A549 (cell line): ENCODE results near the gene TIGD3. TPM values are rescaled to one million over a fixed set of nuclear protein-coding genes. Genes with fewer than 3 reads are reported as not detected.

Experiments used
- ATAC-seq, 2 experiments: fragments of 200-7000 bp in 1 of 2; fragments of >200 bp in 1 of 2; cut with Nextera tagmentation in 1 of 2; cut with Tn5 transposase in 1 of 2; 3 replicates each; pipeline versions ENCODE4 v1.8.0 to v1.9.1; 2018 to 2020; ENCODE audit warnings: mild to moderate bottlenecking in 1 of 2, moderate library complexity in 1 of 2
- CTCF ChIA-PET: fragments of 300-600 bp; sonication (Branson Sonifier 250); formaldehyde crosslinking; extraction: SDS; loops from one replicate; lab custom pipeline; 2021; ENCODE audit warnings: antibody characterized with exemption, inconsistent platforms; lab: Yijun Ruan, JAX
- POLR2A ChIA-PET: fragments of 350-600 bp; formaldehyde crosslinking; extraction: SDS; loops from one replicate; lab custom pipeline; 2021; ENCODE audit warnings: antibody characterized with exemption, inconsistent platforms; lab: Yijun Ruan, JAX
- DNase-seq, 2 experiments: peaks; one replicate each; pipeline versions ENCODE4 v3.0.0 to v3.0.0-alpha.2; 2011 to 2016; ENCODE audit warnings: low read depth in 1 of 2, low spot score in 1 of 2
- FAIRE-seq: peaks from 2 replicates; lab custom pipeline; 2011; peaks lifted over from hg19 to GRCh38; lab: Jason Lieb, UNC
- H3K27ac ChIP-seq, 2 experiments: fragments of >200 bp; sonication (Bioruptor Twin); formaldehyde crosslinking; 3 replicates each; pipeline ENCODE4 v1.5.1; 2016 to 2017
- H3K4me1 ChIP-seq: fragments of >200 bp; sonication (Bioruptor Twin); formaldehyde crosslinking; 3 replicates; pipeline ENCODE4 v1.6.1; 2016
- H3K4me2 ChIP-seq: fragments of >200 bp; sonication (Bioruptor Twin); formaldehyde crosslinking; 3 replicates; pipeline ENCODE4 v1.6.1; 2016
- H3K4me3 ChIP-seq: fragments of >200 bp; sonication (Bioruptor Twin); formaldehyde crosslinking; 3 replicates; pipeline ENCODE4 v1.5.1; 2016
- H3K9me3 ChIP-seq: fragments of >200 bp; sonication (Bioruptor Twin); formaldehyde crosslinking; 3 replicates; pipeline ENCODE4 v1.6.1; 2016
- BHLHE40 ChIP-seq: IDR thresholded peaks from 2 replicates; pipeline ENCODE4 v1.6.1; 2012; ENCODE audit warnings: low read depth, low read length, inconsistent platforms
- FOSL2 ChIP-seq, 2 experiments: fragments of 450-650 bp in 1 of 2; fragments of >200 bp in 1 of 2; sonication (Bioruptor Twin) in 1 of 2; formaldehyde crosslinking; IDR thresholded peaks; 2 replicates each; pipeline versions ENCODE4 v1.5.0 to v1.6.1; 2016 to 2020; ENCODE audit warnings: mild to moderate bottlenecking in 1 of 2, moderate library complexity in 1 of 2
- FOXS1 ChIP-seq: fragments of 250-450 bp; sonication (Bioruptor Pico); IDR thresholded peaks from 2 replicates; pipeline ENCODE4 v1.5.0; 2020; ENCODE audit warnings: mild to moderate bottlenecking, moderate library complexity
- HOXB13 ChIP-seq: fragments of 250-450 bp; sonication (Bioruptor Pico); IDR thresholded peaks from 2 replicates; pipeline ENCODE4 v1.5.0; 2020; ENCODE audit warnings: low read depth, mild to moderate bottlenecking, moderate library complexity
- JUN ChIP-seq, 2 experiments: fragments of >200 bp; sonication (Bioruptor Twin); formaldehyde crosslinking; IDR thresholded peaks; 2 replicates in 1 of 2; 3 replicates in 1 of 2; pipeline ENCODE4 v1.6.1; 2016 to 2017
- JUNB ChIP-seq: fragments of >200 bp; sonication (Bioruptor Twin); formaldehyde crosslinking; IDR thresholded peaks from 2 replicates; pipeline ENCODE4 v1.6.1; 2016
- KDM1A ChIP-seq: fragments of 200-600 bp; sonication (generic); IDR thresholded peaks from 2 replicates; pipeline ENCODE4 v1.6.1; 2016; ENCODE audit warnings: low read depth, mild to moderate bottlenecking
- KDM5A ChIP-seq: fragments of 200-600 bp; sonication (generic); IDR thresholded peaks from 2 replicates; pipeline ENCODE4 v1.6.1; 2016; ENCODE audit warnings: antibody characterized with exemption, mild to moderate bottlenecking
- MAFK ChIP-seq: fragments of 450-650 bp; IDR thresholded peaks from 2 replicates; pipeline ENCODE4 v1.6.1; 2014; ENCODE audit not compliant: partially characterized antibody
- MYC ChIP-seq: IDR thresholded peaks from 2 replicates; pipeline ENCODE4 v1.6.1; 2012; ENCODE audit warnings: mild to moderate bottlenecking, inconsistent platforms, low read length, improper control_type of control experiment, borderline replicate concordance
- NR3C1 ChIP-seq: fragments of >200 bp; sonication (Bioruptor Twin); formaldehyde crosslinking; IDR thresholded peaks from 3 replicates; pipeline ENCODE4 v1.6.1; 2017
- POLR2AphosphoS2 ChIP-seq: conservative IDR thresholded peaks from 2 replicates; pipeline ENCODE4 v1.6.1; 2012; ENCODE audit warnings: low read length, improper control_type of control experiment, inconsistent platforms
- ZNF302 ChIP-seq: fragments of 250-450 bp; sonication (Bioruptor Pico); IDR thresholded peaks from 2 replicates; pipeline ENCODE4 v1.9.0; 2021; ENCODE audit warnings: inconsistent platforms, mild to moderate bottlenecking, moderate library complexity
- ZSCAN20 ChIP-seq: fragments of 250-450 bp; sonication (Bioruptor Pico); IDR thresholded peaks from 2 replicates; pipeline ENCODE4 v1.8.0; 2022; ENCODE audit warnings: mild to moderate bottlenecking, moderate library complexity
- WGBS: methylation state at CpG from one replicate; pipeline ENCODE4 v1.1.6; 2017; ENCODE audit errors: missing lambda C conversion rate; 5-methylcytosine and 5-hydroxymethylcytosine counted together
- polyA plus RNA-seq, 4 experiments: library from polyadenylated mRNA; depleted of rRNA in 3 of 4; stranded (reverse); fragments of >200 nt; fragmentation: RNase III in 1 of 4; extraction: RNeasy Plus Mini Kit Qiagen cat#74134 plus additional on column Dnase treatment in 1 of 4; gene quantifications; 2 replicates in 3 of 4; 3 replicates in 1 of 4; pipeline ENCODE4 v1.2.3, GENCODE V29; 2011 to 2017
- TF ChIP-seq, protein P1 (sequence below): fragments of 200-600 bp; sonication (generic); IDR thresholded peaks from 2 replicates; pipeline ENCODE4 v1.6.1; 2016; ENCODE audit warnings: antibody characterized with exemption, mild to moderate bottlenecking, moderate library complexity
- TF ChIP-seq, protein P2 (sequence below): IDR thresholded peaks from 2 replicates; pipeline ENCODE4 v1.6.1; 2012
- TF ChIP-seq, protein P3 (sequence below): fragments of 250-450 bp; sonication (Bioruptor Pico); IDR thresholded peaks from 2 replicates; pipeline ENCODE4 v1.5.0; 2021; ENCODE audit warnings: mild to moderate bottlenecking, moderate library complexity, borderline replicate concordance
- TF ChIP-seq, protein P4 (sequence below): fragments of 450-650 bp; IDR thresholded peaks from 2 replicates; pipeline ENCODE4 v1.6.1; 2014; ENCODE audit warnings: antibody characterized with exemption
- TF ChIP-seq, protein P5 (sequence below): fragments of >200 bp; sonication (Bioruptor Twin); formaldehyde crosslinking; IDR thresholded peaks from 3 replicates; pipeline ENCODE4 v1.6.1; 2016
- TF ChIP-seq, protein P6 (sequence below): fragments of 250-450 bp; sonication (Bioruptor Pico); IDR thresholded peaks from 2 replicates; pipeline ENCODE4 v1.5.0; 2020; ENCODE audit warnings: low read depth, mild to moderate bottlenecking, moderate library complexity

The TIGD3 gene
- polyA plus RNA-seq, 2 of the 4 experiments (the other 2 are of a cell fraction) = 0.37 to 0.66 TPM

DNA sequence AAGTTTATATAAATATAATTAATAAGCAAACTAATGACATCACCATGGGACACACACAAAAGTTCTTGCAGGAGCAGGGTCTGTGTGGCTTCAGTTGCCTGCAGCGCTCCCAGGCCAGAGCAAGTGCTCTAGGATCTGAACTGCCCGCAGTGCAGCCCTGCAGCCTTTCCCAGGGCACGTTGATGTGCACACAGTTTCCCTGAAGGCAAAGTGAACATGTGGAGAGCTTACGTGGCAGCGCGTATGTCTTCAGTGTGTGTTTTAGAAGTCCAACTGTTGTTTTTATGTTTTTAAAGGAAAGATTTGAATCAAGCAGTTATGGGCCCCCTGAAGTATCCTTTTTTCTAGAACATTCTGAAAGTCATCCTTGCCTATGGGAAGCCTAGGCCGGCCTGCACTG is 1.2 kb upstream of the TIGD3 start:
- 95% methylated on average over 7 of the region's 7 CpGs for WGBS
- Histone ChIP-seq H3K4me1 (0 out of 3 replicates have a peak, but pooled peaks cover 4% of the 10 kb centered on the region), H3K9me3 (no peaks in the 10 kb centered on the region), H3K4me3 (no peak overlapping the region), H3K4me2 (no peak overlapping the region), H3K27ac (no peak overlapping the region)
- ChIA-PET POLR2A (no interaction called here), CTCF (interaction anchor here (0.8 to 78.3 kb wide), 14 partner anchors 8 to 206 kb away, joined by 3 to 3090 read pairs (median 4); partner anchors contain the start of genes CDC42EP2, DPF2 and POLA2)
- ATAC-seq (no peak), FAIRE-seq (no peak), DNase-seq (no peak)
- no peak for TF ChIP-seq KDM1A
- TF ChIP-seq, protein P1, sequence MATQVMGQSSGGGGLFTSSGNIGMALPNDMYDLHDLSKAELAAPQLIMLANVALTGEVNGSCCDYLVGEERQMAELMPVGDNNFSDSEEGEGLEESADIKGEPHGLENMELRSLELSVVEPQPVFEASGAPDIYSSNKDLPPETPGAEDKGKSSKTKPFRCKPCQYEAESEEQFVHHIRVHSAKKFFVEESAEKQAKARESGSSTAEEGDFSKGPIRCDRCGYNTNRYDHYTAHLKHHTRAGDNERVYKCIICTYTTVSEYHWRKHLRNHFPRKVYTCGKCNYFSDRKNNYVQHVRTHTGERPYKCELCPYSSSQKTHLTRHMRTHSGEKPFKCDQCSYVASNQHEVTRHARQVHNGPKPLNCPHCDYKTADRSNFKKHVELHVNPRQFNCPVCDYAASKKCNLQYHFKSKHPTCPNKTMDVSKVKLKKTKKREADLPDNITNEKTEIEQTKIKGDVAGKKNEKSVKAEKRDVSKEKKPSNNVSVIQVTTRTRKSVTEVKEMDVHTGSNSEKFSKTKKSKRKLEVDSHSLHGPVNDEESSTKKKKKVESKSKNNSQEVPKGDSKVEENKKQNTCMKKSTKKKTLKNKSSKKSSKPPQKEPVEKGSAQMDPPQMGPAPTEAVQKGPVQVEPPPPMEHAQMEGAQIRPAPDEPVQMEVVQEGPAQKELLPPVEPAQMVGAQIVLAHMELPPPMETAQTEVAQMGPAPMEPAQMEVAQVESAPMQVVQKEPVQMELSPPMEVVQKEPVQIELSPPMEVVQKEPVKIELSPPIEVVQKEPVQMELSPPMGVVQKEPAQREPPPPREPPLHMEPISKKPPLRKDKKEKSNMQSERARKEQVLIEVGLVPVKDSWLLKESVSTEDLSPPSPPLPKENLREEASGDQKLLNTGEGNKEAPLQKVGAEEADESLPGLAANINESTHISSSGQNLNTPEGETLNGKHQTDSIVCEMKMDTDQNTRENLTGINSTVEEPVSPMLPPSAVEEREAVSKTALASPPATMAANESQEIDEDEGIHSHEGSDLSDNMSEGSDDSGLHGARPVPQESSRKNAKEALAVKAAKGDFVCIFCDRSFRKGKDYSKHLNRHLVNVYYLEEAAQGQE = no peak
- TF ChIP-seq MAFK = no peak
- TF ChIP-seq, protein P2, sequence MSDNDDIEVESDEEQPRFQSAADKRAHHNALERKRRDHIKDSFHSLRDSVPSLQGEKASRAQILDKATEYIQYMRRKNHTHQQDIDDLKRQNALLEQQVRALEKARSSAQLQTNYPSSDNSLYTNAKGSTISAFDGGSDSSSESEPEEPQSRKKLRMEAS = no peak
- TF ChIP-seq HOXB13 = no peak
- no peak for TF ChIP-seq BHLHE40
- no peak for TF ChIP-seq ZSCAN20 (CRISPR knock-in tag)
- TF ChIP-seq, protein P3, sequence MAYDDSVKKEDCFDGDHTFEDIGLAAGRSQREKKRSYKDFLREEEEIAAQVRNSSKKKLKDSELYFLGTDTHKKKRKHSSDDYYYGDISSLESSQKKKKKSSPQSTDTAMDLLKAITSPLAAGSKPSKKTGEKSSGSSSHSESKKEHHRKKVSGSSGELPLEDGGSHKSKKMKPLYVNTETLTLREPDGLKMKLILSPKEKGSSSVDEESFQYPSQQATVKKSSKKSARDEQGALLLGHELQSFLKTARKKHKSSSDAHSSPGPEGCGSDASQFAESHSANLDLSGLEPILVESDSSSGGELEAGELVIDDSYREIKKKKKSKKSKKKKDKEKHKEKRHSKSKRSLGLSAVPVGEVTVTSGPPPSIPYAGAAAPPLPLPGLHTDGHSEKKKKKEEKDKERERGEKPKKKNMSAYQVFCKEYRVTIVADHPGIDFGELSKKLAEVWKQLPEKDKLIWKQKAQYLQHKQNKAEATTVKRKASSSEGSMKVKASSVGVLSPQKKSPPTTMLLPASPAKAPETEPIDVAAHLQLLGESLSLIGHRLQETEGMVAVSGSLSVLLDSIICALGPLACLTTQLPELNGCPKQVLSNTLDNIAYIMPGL (CRISPR knock-in tag) = no peak
- TF ChIP-seq ZNF302 (CRISPR knock-in tag) = no peak
- TF ChIP-seq MYC = no peak
- TF ChIP-seq FOSL2 (IDR thresholded peaks at IDR 0.05) = no peak
- no peak for TF ChIP-seq FOSL2 (CRISPR knock-in tag; IDR thresholded peaks at IDR 0.05)
- TF ChIP-seq, protein P4, sequence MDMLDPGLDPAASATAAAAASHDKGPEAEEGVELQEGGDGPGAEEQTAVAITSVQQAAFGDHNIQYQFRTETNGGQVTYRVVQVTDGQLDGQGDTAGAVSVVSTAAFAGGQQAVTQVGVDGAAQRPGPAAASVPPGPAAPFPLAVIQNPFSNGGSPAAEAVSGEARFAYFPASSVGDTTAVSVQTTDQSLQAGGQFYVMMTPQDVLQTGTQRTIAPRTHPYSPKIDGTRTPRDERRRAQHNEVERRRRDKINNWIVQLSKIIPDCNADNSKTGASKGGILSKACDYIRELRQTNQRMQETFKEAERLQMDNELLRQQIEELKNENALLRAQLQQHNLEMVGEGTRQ = no peak
- TF ChIP-seq JUN (IDR thresholded peaks at IDR 0.05) = no peak
- TF ChIP-seq, protein P5, sequence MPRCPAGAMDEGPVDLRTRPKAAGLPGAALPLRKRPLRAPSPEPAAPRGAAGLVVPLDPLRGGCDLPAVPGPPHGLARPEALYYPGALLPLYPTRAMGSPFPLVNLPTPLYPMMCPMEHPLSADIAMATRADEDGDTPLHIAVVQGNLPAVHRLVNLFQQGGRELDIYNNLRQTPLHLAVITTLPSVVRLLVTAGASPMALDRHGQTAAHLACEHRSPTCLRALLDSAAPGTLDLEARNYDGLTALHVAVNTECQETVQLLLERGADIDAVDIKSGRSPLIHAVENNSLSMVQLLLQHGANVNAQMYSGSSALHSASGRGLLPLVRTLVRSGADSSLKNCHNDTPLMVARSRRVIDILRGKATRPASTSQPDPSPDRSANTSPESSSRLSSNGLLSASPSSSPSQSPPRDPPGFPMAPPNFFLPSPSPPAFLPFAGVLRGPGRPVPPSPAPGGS = no peak
- TF ChIP-seq JUNB = no peak
- TF ChIP-seq KDM5A = no peak
- TF ChIP-seq, protein P6, sequence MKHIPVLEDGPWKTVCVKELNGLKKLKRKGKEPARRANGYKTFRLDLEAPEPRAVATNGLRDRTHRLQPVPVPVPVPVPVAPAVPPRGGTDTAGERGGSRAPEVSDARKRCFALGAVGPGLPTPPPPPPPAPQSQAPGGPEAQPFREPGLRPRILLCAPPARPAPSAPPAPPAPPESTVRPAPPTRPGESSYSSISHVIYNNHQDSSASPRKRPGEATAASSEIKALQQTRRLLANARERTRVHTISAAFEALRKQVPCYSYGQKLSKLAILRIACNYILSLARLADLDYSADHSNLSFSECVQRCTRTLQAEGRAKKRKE (CRISPR knock-in tag) = no peak
- TF ChIP-seq POLR2AphosphoS2 = no peak
- no peak for TF ChIP-seq NR3C1
- no peak for TF ChIP-seq FOXS1 (CRISPR knock-in tag)
